GM21526 (cell line): Measurements from ENCODE around the gene PPP1R13B.

Experiments
- ATAC-seq: cut with Tn5 transposase; IDR thresholded peaks from one replicate; pipeline ENCODE4 v1.9.1; 2021; ENCODE audit warnings: moderate library complexity; ENCODE audit not compliant: unreplicated experiment, low FRiP score

The PPP1R13B gene

DNA sequence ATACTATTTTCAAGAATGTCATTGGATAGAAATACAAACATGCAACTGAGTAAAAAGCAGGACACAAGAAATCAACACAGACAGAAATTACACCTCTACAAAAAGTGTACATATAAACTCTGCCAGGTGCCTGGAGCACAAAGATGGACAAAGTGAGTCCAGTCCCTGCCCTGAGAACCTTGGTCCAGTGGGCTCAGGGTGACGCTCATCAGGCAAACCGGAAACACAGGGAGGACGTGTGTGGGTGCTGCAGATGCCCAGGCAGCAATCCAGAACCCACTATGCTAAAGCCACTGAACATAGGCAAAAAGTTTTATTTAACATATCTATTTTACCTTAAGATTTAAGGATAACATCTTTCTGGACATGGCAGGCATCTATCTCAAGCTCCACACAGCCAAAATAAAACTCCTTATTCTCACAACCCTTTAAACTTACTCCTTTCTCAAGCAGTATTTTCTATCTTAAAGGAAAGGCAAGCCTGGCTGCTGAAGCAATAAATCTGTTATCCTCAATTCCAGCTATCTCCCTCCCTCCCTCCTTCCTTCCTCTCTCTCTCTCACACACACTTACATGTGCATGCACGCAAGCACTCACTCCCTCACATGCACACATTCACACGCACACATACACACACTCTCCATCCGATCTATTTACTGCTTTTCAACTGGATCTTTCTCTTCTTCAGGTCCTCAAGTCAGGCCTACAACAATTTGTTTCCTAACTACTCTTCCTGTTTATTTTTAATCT, 10.2 kb downstream of the PPP1R13B start:
- ATAC-seq = no peak

DNA sequence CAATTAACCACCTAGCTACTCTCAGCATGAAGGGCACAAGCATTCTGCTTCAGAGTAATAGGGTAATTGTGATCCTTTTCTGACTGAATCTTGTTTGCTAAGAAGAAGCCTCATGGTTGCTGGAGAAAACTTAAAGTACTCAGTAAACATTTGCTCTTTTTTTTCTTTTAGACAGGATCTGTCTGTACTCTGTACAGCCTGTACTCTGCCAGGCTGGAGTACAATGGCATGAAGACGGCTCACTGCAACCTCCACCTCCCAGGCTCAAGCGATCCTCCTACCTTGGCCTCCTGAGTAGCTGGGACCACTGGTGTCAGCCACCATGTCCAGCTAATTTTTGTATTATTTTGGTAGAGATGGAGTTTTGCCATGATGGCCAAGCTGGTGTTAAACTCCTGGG, 12.4 kb downstream of the PPP1R13B start:
- no peak for ATAC-seq

DNA sequence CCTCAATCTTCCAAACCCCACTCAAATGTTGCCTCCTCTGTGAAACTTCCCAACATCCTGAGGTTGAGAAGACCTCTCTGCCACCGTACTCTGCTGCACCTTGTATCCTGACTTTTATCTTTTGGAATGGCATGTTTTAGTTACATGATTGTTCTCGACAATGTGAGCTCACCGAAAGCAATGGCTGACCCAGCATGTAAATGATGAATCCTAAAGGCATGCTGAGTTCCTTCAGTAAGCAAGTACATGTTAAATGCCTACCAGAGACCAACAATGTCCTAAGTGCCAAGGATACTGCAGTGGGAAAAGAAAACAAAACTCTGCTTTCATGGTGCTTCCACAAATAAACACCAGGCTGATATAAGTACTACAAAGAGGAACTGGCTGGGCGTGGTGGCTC, 13.7 kb downstream of the PPP1R13B start:
- ATAC-seq = no peak

DNA sequence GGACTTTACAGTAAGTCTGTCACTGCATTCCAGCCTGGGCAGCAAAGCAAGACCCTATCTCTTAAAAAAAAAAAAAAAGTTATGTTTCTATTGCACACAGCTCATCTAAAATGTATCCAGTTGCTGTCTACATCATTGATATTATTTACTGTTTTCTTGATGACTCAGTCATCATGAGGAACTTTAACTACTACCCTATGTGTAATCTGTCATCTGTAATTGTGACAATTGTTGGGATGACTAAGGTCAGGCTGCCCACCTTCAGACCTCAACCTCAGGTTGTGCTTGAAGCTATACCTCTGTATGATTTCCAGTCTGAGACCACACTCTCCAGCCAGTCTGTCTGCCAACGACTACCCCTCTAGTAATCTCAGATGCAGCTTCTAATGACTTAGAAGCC, 15.3 kb downstream of the PPP1R13B start:
- ATAC-seq = no peak

DNA sequence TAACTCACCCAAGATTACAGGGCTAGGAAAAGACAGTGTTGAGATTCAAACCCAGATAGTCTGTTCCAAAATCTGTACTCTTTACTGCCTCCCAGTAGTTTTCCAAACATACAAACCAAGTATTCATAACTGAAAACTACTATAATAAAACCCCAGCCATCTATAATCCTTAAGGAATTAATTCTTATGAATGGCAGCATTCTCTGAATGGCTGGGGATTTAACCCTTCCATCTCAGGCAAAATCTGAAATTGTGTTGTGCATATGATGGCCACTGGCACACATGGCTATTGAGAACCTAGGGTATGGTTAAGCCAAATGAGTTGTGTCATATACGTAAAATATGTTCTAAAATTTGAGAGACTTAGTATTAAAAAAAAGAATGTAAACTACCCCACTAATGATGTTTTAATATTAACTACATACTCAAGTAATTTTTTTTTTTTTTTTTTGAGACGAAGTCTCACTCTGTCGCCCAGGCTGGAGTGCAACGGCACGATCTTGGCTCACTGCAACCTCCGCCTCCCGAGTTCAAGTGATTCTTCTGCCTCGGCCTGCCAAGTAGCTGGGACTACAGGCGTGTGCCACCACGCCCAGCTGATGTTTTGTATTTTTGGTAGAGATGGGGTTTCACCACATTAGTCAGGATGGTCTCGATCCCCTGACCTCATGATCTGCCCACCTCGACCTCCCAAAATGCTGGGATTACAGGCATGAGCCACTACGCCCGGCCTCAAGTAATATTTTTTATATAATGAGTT, 16.7 kb downstream of the PPP1R13B start:
- ATAC-seq = no peak

DNA sequence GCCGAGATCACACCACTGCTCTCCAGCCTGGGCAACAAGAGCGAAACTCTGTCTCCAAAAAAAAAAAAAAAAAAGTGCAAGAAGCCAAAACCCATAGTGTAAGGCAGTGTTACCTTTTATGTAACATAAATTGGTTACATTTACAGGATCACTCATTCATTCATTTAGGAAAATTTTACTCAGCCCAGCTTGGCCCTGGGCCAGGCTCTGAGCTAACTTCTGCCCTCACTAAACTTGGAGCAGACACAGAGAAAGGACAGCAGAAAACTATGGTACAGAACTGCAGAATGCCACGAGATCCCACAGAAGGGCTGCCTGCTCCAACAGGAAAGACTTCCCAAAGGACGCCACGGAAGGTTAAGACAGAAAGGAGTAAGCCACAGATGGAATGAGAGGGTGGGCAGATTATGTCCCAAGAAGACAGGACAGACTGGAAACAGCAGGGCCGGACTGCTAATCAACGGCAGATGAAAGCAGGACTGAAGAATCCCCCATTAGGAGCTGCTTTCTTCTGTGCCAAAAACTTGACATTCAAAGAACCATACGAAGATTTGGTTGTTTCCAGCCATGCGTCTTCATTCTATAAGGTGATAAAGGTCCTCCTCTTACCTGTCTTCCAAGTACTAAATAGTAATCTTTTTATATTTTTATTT, 18.9 kb downstream of the PPP1R13B start:
- no peak for ATAC-seq

DNA sequence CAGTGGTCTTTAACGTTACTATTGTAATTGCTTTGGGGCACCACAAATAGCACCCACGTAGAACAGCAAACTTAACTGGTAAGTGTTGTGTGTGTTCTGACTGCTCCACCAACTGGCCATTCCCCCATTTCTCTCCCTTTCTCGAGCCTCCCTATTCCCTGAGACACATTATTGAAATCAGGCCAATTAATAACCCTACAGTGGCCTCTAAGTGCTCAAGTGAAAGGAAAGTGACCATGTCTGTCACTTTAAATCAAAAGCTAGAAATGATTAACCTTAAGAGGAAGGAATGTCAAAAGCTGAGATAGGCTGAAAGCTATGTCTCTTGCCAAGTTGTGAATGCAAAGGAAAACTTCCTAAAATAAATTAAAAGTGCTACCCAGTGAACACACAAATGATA, 22.3 kb downstream of the PPP1R13B start:
- ATAC-seq = no peak

DNA sequence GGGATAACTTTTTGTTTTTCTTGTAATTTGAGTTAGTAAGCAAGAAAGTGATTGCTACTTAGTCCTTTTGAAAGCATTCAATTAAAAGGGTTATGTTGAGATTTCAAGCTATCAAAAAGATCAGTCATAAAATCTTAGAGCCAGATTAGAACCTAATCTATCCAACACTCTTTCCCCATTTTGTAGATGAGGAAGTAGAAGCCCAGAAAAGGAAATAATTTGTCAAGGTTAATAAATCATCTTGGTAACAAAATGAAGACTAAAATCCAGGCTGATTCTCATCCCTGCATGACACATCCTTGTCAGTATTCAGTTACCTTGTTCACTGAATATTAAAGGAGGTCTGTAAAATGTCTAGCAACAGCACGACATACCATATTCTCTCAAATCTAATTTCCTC, 26.5 kb downstream of the PPP1R13B start:
- no peak for ATAC-seq

DNA sequence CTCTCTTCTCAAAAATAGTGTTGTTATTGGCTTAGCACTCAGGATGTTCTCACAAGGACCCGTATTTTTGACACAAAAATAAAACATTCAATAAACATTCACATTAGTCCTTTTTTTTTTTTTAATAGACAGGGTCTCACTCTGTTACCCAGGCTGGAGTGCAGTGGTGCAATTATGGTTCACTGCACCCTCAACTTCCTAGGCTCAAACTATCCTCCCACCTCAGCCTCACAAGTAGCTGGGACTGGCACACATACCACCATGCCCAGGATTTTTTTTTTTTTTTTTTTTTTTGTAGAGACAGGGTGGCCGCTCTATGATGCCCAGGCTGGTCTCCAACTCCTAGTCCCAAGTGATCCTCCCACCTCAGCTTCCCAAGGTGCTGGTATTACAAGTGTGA, 27.0 kb downstream of the PPP1R13B start:
- no peak for ATAC-seq

DNA sequence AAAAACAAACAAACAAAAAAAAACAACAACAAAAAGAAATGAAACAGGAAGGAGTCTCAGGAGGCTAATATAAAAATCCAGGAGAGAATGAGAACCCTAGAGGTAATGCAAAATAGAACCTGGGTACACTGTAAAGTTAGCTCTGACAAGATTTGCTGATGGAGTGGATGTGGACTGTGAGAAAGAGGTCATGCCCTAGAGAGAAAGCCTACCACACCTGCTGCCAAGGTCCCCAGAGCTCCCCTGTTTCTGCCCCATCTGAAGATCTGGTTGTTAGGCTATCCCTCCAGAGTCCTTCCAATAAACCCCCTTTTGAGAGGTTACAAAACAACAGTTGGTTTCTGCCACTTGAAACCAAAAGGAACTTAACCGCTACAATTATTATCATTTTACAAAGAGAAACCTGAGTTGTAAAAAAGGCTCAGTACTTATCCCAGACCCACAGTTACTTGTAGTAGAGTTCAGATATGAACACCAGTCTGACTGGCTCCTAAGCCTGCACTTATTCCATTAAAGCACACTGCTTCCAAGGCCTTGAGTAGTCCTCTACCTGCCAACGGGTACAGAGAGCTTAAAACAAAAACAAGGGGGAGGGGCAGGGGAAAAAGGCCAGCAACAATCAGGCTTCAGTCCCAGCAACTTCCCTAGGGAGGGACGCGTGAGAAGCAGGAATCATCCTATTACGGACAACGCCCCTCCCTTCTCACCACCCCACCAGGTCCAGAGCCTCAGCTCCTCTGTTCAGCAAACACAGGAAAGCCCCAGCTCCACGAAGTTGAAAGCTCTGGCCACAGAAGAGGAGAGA, 27.7 kb downstream of the PPP1R13B start:
- no peak for ATAC-seq

DNA sequence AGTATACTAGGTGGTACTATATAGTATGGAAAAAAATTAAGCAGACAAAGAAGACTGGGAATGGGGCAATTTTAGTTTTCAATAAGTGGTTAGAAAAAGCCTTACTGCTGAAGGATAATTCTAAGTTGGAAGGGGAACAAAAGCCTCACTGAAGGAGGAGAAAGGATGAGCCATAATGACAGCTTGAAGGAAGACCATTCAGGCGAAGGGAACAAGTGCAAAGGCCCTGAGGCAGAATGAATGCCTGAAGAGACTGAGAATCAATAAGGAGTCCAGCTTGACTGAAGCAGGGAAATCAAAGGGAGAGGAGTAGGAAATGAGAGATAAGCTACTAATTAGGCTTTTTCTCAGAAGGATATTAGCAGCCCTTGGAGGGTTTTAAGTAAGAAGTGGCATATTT, 28.5 kb downstream of the PPP1R13B start:
- ATAC-seq = no peak

DNA sequence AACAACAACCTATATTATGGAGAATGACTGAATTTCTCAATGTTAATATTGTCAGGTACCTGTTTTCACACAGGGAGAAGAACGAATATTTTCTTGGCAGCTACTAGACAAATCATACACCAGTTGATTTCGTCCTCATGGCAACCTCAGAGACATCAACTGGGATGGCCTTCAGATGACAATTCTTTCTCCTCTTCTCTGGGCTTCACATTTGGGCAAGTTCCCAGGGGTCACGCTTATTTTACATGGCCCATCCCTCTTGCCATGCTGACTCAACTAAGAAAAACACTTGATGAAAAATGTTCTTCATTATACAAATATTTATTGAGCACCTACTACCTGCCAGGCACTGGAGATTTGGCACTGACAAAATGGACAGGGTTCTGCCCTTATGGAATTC, 29.0 kb downstream of the PPP1R13B start:
- no peak for ATAC-seq

DNA sequence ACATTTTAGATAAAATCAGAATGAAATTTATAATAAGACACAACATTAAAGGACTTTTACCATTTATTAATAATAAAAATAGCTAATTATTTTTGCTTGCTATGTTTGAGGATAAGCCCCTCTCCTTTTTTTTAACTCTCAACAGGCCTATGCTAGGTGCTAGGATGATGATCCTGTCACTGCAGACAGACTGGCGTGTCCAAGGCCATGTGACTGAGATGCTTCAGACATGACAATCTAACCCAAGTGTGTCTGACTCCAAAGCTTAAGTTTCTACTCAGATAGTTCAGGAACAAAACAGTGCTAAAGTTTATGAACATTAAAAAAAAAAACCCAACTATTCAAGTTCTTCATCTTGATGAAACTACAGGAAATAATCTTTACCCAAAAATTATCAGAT, 29.8 kb downstream of the PPP1R13B start:
- ATAC-seq = no peak

DNA sequence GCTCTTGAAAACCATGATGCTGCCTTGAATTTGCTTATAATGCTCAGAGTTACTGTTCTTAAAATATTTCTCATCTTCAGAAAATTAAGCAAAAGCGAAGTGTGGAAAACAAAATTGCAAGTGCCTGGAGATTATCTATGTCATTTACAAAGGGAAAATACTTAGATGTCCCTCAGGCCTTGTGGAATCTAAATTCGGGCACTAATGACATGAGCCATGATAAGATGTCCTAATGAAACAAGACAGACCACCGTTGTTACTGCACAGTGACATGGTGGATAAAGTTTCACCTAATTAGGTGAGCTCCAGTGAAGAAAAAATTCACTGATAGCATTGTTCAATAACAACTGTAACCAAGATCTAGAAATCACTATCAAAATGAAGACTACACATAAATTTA, 30.4 kb downstream of the PPP1R13B start:
- no peak for ATAC-seq

DNA sequence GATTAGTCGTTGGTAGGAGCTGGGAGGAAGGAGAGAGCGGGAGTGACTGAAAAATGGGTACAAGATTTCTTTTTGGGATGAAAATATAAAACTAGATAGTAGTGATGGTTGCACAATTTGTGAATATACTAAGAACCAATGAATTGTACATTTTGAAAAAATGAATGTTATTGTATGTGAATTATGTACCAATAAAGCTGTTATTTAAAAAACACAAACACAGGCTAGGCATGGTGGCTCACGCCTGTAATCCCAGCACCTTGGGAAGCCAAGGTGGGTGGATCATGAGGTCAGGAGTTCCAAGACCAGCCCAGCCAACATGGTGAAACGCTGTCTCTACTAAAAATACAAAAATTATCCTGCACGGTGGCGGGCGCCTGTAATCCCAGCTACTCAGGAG, 32.1 kb downstream of the PPP1R13B start:
- no peak for ATAC-seq

DNA sequence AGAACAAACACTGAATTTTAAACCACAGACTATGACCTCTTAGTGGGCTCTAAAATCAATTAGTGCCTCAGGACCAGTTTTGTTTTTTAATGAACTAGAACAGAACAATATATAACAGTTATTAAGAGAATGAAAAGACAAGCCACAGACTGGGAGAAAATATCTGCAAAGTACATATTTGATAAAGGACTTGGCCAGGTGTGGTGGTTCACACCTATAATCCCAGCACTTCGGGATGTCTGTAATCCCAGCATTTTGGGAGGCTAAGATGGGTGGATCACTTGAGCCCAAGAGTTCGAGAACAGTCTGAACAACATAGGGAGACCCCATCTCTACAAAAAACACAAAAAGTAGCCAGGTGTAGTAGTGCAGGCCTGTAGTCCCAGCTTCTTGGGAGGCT, 36.2 kb downstream of the PPP1R13B start:
- ATAC-seq = no peak

DNA sequence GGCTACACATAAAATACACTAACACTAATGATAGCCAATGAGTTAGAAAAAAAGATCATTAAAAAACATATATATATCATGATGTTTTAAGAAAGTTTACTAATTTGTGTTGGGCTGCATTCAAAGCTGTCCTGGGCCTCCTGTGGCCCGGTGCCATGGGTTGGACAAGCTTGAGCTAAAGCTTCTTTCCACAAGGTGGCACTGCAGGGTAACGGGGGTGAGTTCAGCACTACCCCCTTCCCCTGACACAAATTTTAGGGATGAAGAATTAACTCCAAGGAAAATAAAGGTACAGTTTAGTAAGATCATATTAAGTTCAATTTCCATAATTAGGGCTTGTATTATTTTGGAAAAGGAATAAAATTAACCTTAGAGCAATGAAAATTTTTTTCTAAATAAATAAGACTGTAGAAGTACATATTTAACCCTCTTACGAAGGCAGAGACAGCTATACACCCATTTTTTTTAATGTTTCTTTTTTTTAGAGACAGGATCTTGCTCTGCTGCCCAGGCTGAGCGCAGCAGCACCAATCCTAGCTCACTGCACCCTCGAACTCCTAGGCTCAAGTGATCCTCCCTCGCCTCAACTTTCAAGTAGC, 38.9 kb downstream of the PPP1R13B start:
- ATAC-seq = no peak

DNA sequence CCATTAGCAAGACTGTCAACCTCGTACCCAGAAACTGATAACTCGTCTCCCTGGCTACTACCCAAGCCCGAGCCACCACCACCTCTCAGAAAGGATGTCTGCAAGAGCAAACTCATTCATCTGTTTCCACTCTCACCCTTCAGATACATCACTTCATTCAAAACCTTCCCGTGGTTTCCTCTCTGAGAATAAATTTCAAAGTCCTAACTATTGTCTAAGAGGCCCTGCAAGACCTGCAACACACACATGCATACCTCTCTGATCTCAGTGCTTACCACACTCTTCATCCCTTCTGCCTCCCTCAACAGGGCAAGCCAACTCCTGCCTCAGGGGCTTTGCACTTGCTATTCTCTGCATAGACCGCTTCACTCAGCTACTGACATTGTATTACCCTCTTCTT, 40.6 kb downstream of the PPP1R13B start:
- no peak for ATAC-seq

DNA sequence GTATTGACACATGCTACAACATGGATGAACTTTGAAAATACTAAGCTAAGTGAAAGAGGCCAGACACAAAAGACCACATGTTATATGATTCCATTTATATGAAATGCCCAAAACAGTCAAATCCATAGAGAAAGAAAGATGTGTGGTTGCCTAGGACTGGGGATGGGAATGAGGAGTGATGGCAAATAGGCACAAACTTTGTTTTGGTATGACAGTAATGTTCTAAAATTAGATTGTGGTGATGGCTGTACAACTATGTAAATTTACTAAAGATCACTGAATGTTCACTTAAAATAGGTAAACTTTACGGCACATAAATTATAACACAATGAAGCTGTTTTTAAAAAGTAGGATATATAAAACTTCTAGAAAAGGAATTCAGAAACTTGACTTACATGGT, 41.7 kb downstream of the PPP1R13B start:
- ATAC-seq = no peak

DNA sequence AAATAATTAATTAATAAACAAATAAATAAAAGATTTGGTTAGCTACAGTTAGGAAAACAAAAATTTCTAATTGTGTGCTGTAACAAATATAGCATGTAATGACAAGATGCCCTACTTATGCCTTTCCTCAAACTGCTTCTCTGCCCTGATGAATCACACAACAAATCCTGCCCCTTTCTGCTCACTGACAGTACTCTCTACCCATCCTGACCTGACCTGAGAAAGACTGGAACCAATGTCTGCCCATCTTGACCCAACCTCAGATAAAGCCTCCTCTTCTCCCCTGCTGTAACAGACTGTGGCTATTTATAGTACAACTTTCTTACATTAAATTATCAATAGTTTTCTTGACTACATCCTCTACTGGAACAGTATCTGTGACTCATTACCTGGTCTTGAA, 43.7 kb downstream of the PPP1R13B start:
- ATAC-seq = no peak

DNA sequence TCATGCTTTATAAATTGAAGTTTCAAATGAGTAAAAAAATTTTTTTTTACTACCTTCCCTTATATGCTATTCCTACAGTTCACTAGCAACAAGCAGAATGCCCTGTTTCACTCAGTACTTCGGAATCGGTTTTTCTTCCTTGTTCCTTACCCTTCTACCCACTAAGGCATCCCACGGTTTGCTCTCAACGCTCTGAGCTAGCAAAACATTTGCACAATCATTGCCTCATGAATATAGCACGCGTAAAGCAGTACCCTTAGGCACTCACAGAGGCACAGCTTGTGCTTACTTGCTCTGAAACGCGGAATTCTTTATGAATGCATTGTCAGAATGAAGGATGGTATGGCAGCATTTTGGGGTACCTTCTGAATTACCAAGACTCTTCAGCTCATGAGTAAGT, 45.0 kb downstream of the PPP1R13B start:
- ATAC-seq = no peak
